Renal cortical epithelial cell (primary cell): ENCODE data around the gene COL20A1. TPM values are rescaled to one million over a fixed set of nuclear protein-coding genes. Genes with fewer than 3 reads are reported as not detected.

Experiments
- DNase-seq: peaks from one replicate; pipeline ENCODE4 v3.0.0-alpha.2; 2011; ENCODE audit warnings: low read depth
- total RNA-seq: library from RNA; depleted of rRNA; stranded (reverse); fragments of >200 nt; gene quantifications from 2 replicates; pipeline ENCODE4 v1.2.3, GENCODE V29; 2014

COL20A1 gene
- total RNA-seq, 1 donor from 2014 or later = not detected

GRCh38 chr20:63277466-63278272, 15.3 kb upstream of the COL20A1 start:
- DNase-seq = no peak

DNA sequence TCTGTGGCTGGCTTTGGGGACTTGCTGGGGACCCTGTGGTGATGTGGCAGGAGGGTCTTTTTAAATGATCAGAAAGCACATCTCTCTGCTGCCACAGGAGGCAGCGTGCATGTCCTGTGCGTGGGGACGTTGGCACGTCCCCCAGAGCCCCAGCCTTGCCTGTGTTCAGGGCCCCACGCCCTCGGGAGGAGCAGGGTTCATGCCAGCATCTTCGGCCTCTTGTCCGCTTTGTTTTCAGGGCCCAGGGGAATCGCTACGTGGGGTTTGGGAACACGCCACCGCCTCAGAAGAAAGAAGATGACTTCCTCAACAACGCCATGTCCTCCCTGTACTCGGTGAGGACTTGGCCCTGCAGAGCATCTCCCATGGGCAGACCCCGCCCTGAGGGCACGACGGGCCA, 14.3 kb upstream of the COL20A1 start:
- DNase-seq = no peak

DNA sequence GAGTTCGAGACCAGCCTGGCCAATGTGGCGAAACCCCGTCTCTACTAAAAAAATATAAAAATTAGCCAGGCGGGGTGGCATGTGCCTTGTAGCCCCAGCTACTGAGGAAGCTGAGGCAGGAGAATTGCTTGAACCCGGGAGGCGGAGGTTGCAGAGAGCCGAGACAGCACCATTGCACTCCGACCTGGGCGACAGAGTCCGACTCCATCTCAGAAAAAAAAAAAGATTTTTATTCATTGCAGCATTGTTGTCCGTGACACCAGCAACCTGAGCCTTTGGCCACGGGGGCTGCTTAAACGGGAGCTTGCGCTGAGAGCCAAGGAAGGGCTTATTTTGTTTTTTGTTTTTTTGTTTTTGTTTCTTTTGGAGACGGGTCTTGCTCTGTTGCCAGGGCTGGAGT, 13.1 kb upstream of the COL20A1 start:
- DNase-seq = no peak

DNA sequence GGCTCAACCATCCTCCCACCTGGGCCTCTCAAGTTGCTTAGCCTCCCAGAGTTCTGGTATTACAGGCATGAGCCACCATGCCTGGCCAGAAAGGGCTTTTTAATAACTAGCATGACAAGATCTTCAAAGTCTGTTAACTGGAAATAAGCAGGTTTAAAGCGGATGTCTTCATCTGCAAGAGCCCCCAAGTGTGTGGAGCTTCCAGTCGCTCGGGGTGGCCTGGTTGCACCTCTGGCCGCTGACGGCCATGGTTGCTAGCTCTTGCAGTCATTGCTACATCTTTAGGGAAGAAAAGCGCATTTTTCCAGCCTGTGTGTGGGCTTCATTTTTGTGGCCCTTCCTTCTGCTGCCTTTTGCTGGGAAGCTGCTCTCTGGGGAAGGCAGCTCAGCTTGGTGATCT, 12.6 kb upstream of the COL20A1 start:
- DNase-seq = no peak

DNA sequence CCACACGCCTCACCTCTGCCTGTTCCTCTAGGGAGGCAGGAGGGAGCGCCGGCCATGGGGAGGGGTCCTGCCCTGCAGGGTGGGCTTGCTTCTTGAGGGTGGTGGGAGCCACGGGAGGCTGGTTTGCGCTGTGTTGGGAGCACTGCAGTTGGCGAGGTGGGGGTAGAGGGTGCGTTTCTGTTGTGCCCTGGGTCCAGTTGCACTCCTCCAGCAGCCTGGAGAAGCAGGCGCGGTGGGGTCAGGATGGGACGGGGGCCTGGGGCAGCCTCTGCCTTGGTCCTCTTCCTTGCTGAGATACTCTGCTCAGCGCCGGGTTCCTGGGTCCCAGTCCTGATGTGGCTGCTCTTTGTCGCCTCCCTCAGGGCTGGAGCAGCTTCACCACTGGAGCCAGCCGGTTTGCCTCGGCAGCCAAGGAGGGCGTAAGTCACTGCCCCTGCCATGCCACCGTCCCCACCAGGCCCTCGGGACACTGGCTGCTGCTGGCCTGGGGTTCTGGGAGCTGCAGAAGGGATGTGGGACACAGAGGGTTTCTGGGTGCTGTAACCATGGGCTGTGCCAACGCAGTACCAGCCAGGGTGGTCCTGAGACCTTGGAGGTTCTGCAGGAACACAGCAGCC, 11.9 kb upstream of the COL20A1 start:
- no peak for DNase-seq

DNA sequence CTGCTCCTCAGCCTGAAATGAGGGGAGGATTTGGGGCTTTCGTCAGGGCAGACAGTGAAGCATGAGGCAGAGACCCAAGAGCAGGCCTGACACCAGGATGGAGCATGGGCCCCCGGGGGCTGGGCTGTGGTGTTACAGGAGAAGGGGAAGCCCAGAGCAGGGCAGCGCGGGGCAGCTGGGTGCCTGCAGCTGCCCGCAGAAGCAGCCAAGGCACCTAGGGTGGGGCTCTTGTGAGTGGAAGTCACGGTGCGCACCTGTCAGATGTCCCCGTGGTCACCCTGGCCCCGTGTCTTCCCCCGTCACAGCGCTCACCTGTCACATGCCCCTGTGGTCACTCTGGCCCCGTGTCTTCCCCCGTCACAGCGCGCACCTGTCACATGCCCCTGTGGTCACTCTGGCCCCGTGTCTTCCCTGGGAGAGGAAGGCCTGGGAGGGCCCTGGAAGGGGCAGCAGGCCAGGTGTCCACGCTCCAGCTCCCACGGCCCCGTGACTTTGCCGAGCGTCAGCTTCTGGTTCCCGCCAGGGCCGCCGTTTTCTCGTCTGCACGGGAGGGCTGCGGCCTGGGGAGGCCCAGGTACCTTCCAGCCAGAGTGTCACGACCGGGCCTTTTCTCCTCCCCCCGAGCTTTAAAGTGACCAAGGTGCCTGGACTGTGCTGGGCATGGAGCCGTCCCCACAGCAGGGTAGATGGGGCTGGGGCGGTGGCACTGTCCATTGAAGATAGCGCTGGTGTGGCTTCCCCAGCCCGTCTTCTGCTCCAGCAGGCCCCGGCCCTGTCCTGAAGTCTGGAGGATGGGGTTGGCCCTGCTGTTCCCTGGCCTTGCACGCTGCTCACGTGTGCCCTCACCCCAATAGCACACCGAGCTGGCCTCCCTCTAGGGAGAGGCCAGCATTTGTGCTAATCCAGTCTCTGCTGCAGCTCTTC, 11.0 kb upstream of the COL20A1 start:
- DNase-seq = no peak

DNA sequence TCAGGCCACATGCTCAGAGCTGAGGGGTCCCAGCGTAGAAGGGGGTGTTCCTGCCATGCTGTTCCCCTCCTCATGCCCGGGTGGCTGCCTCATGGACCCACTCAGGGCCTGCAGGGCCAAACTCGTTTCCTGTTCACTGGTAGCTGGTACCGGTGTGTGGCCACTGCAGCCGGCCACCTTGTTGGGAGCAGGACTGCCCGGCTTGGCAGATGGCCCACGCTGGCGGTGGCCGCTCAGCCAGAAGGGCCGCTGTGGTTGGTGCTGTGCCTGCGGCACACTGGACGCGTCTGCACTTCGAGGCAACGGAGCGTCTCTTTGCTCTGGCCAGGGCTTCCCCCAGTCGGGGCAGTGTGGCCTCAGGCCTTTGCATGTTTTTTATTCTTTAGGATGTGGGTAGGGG, 10.0 kb upstream of the COL20A1 start:
- DNase-seq = no peak

GRCh38 chr20:63283397-63284082, 9.4 kb upstream of the COL20A1 start:
- DNase-seq = no peak

GRCh38 chr20:63284083-63284440, 8.9 kb upstream of the COL20A1 start:
- DNase-seq = no peak

DNA sequence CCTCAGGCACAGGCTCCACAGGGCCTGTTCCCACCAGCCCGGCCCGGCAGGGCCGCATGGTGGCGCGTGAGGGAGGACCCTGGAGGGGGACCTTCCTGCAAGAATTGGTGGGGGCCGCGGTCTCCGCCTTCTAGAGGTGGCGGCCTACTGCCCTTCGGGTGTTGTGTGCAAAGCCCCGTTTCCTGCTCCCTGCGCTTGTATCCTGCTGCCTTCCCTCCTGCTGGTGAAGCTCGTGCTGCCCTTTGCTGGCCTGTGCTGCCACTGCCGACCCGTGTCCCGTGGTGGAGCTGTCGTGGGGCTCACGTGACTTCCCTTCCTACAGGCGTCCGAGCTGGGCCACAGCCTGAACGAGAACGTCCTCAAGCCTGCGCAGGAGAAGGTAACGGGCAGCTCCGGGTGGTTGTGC, 8.4 kb upstream of the COL20A1 start:
- DNase-seq = no peak

- no peak for DNase-seq
Measured at GRCh38 chr20:63284981-63285524, 7.9 kb upstream of the COL20A1 start.

- no peak for DNase-seq
Measured at GRCh38 chr20:63285636-63286615, 7.1 kb upstream of the COL20A1 start.

DNA sequence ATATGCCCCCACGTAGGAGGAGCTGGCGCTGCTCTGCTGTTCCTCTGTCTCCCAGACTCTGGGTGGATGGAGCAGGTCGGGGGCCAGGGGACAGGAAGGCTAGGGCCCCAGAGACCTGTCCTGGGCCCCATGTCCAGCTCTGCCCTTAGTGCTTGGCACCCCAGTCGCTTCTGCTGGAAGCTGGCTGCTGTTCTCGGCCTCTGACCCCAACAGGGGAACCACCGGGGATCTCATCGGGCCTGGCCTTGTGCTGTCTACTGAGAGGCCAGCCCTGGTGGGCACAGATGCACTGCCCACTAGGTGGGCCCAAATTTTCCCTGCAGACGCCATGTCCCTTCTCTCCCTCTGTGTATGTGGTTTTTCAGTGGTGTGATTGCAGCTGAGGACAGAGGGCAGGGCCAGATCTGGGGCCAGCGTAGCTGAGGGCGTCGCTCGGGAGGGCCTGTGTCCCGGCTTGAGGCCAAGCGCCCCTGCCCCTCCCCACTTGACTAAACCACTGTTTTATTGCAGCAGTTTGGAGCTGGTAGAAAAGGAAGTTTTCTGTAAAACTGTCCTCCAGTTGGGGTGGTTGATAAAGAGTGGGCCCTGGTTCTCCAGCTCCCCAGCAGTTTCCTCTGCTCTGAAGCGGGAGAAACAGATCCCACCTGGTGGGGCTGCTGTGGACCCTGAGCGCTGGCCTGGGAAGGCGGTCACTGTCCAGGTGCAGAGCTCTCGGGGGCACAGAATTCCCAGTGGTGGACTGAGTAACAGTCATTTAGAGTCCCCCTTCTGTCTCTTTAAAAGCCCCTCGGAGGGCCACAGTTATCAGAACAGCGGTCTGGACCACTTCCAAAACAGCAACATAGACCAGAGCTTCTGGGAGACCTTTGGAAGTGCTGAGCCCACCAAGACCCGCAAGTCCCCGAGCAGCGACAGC, 5.9 kb upstream of the COL20A1 start:
- DNase-seq = no peak

DNA sequence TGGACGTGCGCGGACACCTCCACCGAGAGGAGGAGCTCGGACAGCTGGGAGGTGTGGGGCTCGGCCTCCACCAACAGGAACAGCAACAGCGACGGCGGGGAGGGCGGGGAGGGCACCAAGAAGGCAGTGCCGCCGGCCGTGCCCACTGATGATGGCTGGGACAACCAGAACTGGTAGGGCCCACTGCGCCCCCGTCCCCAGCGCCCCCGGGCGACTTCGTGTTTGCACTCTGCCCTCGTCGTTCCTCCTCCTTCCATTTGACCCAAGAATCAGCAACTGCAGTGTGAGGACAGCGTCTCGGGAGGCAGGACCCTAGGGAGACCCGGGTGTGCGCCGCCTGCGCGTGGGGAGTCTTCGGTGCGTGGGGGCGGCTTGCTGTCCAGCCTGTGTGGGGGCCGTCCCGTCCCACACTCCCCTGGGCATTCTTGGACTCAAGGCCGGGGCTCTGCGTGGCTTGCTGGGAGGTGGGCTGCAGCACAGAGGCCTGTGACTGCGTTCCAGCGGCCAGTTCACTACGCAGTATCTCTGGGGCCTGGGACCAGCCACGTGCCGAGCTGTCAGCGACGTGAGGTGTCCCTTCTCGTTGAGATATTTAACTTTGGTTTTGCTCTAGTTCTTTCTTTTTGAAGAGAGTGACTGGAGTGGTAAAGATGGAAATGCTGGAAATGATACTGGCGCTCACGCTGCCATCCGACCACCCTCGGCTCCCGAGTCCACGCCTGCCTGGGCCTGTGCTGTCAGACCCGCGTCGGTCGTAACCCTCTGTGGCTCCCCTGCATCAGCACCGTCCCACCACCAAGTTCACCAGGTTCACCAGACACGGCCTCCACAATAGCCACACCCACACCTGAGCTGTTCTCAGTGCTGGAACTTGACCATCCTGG, 5.0 kb upstream of the COL20A1 start:
- DNase-seq = no peak

GRCh38 chr20:63288581-63289251, 4.3 kb upstream of the COL20A1 start:
- DNase-seq = no peak

DNA sequence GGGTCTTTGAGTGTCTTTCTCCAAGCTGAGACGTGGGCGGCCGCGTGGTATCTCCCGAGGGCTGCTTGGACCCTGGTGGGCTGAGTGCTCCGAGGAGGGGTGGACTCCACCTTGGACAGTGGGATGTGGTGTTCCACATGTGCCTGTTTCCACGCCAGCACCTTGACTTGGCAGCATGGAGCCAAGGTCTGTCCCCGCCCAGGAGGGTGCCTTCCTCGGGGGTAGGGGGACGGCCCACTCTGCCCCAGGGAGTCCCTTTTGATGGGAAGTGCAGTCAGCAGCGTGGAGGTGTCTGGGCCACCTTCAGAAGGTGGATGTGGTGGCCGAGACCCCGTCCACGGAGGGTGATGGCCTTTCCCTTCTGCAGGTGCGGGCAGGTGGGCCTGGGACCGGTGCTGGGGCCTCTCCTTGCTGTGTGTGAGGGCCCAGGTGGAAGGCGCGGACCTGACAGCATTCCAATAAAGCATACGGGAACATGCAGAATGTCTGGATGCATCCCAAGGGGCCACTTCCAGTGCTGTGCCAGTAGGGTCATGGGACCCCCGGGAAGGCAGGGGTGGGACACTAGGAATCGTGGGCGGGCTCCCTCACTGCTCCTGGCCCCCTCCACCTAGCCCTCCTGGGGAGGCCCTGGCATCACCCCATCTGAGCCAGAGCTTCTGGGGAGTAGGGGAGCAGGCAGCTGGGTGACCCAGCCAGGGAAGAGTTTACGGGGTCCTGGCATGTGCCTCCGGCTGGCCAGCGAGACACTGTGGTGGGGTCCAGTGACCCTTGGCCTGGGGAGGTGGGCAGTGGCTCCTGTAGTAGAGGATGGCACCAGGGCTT, 3.5 kb upstream of the COL20A1 start:
- no peak for DNase-seq

DNA sequence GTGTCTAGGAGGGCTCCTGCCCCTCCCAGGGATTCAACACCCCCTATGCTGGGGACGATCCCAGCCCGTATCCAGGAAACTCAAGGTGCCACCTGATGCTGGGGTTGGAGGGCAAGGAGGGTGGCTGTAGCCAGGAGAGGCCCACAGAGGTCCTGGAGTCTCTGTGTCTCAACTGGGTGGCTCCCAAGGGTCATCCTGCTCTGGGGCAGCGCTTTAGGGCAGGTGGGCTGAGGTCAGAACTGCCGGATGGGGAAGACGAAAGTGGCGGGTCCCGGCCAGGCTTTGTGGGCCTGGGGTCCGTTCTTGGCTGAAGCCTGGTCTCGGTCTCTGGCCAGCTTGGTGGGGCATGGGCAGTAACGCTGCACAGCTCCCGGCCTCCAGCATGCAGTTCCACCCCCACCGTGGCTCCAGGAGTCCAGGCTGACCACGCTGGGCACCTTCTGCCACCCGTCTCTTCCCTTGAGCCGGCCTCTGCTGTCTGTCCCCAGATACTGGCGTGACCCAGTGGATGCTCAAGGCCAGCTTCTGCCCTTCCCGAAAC, 2.8 kb upstream of the COL20A1 start:
- no peak for DNase-seq
